HepG2 (cell line): ENCODE data around the gene CPS1. TPM values are rescaled to one million over a fixed set of nuclear protein-coding genes. Genes with fewer than 3 reads are reported as not detected.
A peak's percentile ranks its signal among the peaks of the same experiment; 100 is the strongest.

Source experiments
- AGO1 ChIP-seq: fragments of 200-400 bp; formaldehyde crosslinking; IDR thresholded peaks from 2 replicates; pipeline ENCODE4 v1.6.1; 2017; ENCODE audit warnings: mild to moderate bottlenecking, low read depth, low read length, moderate library complexity; ENCODE audit not compliant: poor library complexity, severe bottlenecking
- ATF7-NPFF ChIP-seq: sonication (generic); formaldehyde crosslinking; IDR thresholded peaks from 2 replicates; pipeline ENCODE4 v1.8.1; 2023; ENCODE audit warnings: mild to moderate bottlenecking, low read depth, missing genetic modification reagents, moderate library complexity
- CAMTA2 ChIP-seq: sonication (generic); formaldehyde crosslinking; IDR thresholded peaks from 2 replicates; pipeline ENCODE4 v1.4.0; 2020; ENCODE audit warnings: mild to moderate bottlenecking, missing genetic modification reagents, borderline replicate concordance
- KAT7 ChIP-seq: IDR thresholded peaks from 2 replicates; pipeline ENCODE4 v1.6.1; 2018; ENCODE audit warnings: borderline replicate concordance, missing compliant biosample characterization
- KLF9 ChIP-seq: IDR thresholded peaks from 2 replicates; pipeline ENCODE4 v1.6.1; 2016; ENCODE audit warnings: low read depth
- MBD4 ChIP-seq: IDR thresholded peaks from 2 replicates; pipeline ENCODE4 v1.6.1; 2012; ENCODE audit warnings: low read length, inconsistent platforms, borderline replicate concordance
- NR2F2 ChIP-seq: IDR thresholded peaks from 2 replicates; pipeline ENCODE4 v1.6.1; 2012; ENCODE audit warnings: low read depth, inconsistent platforms, borderline replicate concordance
- SNRNP70 ChIP-seq: fragments of 200-400 bp; formaldehyde crosslinking; IDR thresholded peaks from 2 replicates; pipeline ENCODE4 v1.6.1; 2017; ENCODE audit warnings: mild to moderate bottlenecking, low read depth, low read length, moderate library complexity
- SP5 ChIP-seq: IDR thresholded peaks from 2 replicates; pipeline ENCODE4 v1.6.1; 2016; ENCODE audit warnings: low read depth, borderline replicate concordance
- SYNCRIP ChIP-seq: fragments of 200-400 bp; formaldehyde crosslinking; IDR thresholded peaks from 2 replicates; pipeline ENCODE4 v1.6.1; 2018; ENCODE audit warnings: mild to moderate bottlenecking, low read depth, low read length; ENCODE audit not compliant: insufficient read depth
- TP53 ChIP-seq: sonication (generic); formaldehyde crosslinking; conservative IDR thresholded peaks from 2 replicates; pipeline ENCODE4 v1.4.0; 2020; ENCODE audit warnings: missing genetic modification reagents
- ZFP36 ChIP-seq: fragments of 150-350 bp; IDR thresholded peaks from 2 replicates; pipeline ENCODE4 v1.6.1; 2018; ENCODE audit warnings: borderline replicate concordance, low read length, low read depth; ENCODE audit not compliant: partially characterized antibody
- ZFP37 ChIP-seq: sonication (generic); formaldehyde crosslinking; IDR thresholded peaks from 2 replicates; pipeline ENCODE4 v1.4.0; 2020; ENCODE audit warnings: missing genetic modification reagents, borderline replicate concordance
- ZNF530 ChIP-seq: sonication (generic); formaldehyde crosslinking; IDR thresholded peaks from 2 replicates; pipeline ENCODE4 v1.5.0; 2020; ENCODE audit warnings: low read depth, mild to moderate bottlenecking, missing genetic modification reagents
- ZNF543 ChIP-seq: sonication (generic); formaldehyde crosslinking; IDR thresholded peaks from 2 replicates; pipeline ENCODE4 v1.4.0; 2020; ENCODE audit warnings: mild to moderate bottlenecking, missing genetic modification reagents
- ZNF552 ChIP-seq: sonication (generic); formaldehyde crosslinking; IDR thresholded peaks from 2 replicates; pipeline ENCODE4 v1.9.0; 2022; ENCODE audit warnings: missing genetic modification reagents, mild to moderate bottlenecking, borderline replicate concordance
- ZNF619 ChIP-seq: sonication (generic); formaldehyde crosslinking; IDR thresholded peaks from 2 replicates; pipeline ENCODE4 v1.4.0; 2020; ENCODE audit warnings: mild to moderate bottlenecking, missing genetic modification reagents
- ZNF670 ChIP-seq: sonication (generic); formaldehyde crosslinking; IDR thresholded peaks from 2 replicates; pipeline ENCODE4 v1.8.0; 2022; ENCODE audit warnings: mild to moderate bottlenecking, missing genetic modification reagents, borderline replicate concordance
- ZNF776 ChIP-seq: sonication (generic); formaldehyde crosslinking; IDR thresholded peaks from 2 replicates; pipeline ENCODE4 v1.4.0; 2020; ENCODE audit warnings: mild to moderate bottlenecking, missing genetic modification reagents
- ZNF781 ChIP-seq: sonication (generic); formaldehyde crosslinking; IDR thresholded peaks from 2 replicates; pipeline ENCODE4 v1.5.1; 2020; ENCODE audit warnings: borderline replicate concordance, mild to moderate bottlenecking, missing genetic modification reagents; ENCODE audit errors: not compliant biosample characterization
- ZNF788 ChIP-seq: sonication (generic); formaldehyde crosslinking; IDR thresholded peaks from 2 replicates; pipeline ENCODE4 v1.5.0; 2020; ENCODE audit warnings: mild to moderate bottlenecking, missing genetic modification reagents, borderline replicate concordance
- ZNF816 ChIP-seq: sonication (generic); formaldehyde crosslinking; IDR thresholded peaks from 2 replicates; pipeline ENCODE4 v1.8.0; 2022; ENCODE audit warnings: missing genetic modification reagents, mild to moderate bottlenecking, borderline replicate concordance
- polyA plus RNA-seq, 8 experiments: library from polyadenylated mRNA; depleted of rRNA in 3 of 8; stranded (reverse) in 7 of 8; unstranded in 1 of 8; fragments of >200 nt; fragmentation: Illumina TruSeq in 4 of 8; extraction: Trizol in 4 of 8; gene quantifications; 2 replicates each; pipeline versions ENCODE4 v1.2.1 to v1.2.3, GENCODE V29; 2011 to 2016; ENCODE audit warnings: low read depth in 4 of 8, missing spikeins in 1 of 8, mixed read lengths in 1 of 8; ENCODE audit not compliant: insufficient read depth in 1 of 8
- total RNA-seq, 5 experiments: library from RNA; depleted of rRNA; stranded (reverse); fragments of >200 nt; fragmentation: Illumina TruSeq; extraction: Trizol; gene quantifications; 2 replicates each; pipeline ENCODE4 v1.2.3, GENCODE V29; 2016; ENCODE audit warnings: low read depth in 1 of 5
- TF ChIP-seq, protein P1 (sequence below): sonication (generic); formaldehyde crosslinking; IDR thresholded peaks from 2 replicates; pipeline ENCODE4 v1.4.0; 2020; ENCODE audit warnings: missing genetic modification reagents
- TF ChIP-seq, protein P2 (sequence below): IDR thresholded peaks from 2 replicates; pipeline ENCODE4 v1.6.1; 2018; ENCODE audit warnings: missing genetic modification reagents, mild to moderate bottlenecking, missing compliant biosample characterization
- TF ChIP-seq, protein P3 (sequence below): sonication (generic); formaldehyde crosslinking; conservative IDR thresholded peaks from 2 replicates; pipeline ENCODE4 v1.8.0; 2022; ENCODE audit warnings: missing genetic modification reagents
- TF ChIP-seq, protein P4 (sequence below): sonication (generic); formaldehyde crosslinking; IDR thresholded peaks from 2 replicates; pipeline ENCODE4 v1.4.0; 2020; ENCODE audit warnings: missing genetic modification reagents

CPS1 gene
- total and polyA plus RNA-seq, 2 of the 13 experiments (the other 11 are each of a cell fraction or from before 2014, with no cell fraction given) = 24.4 to 51.7 TPM

DNA sequence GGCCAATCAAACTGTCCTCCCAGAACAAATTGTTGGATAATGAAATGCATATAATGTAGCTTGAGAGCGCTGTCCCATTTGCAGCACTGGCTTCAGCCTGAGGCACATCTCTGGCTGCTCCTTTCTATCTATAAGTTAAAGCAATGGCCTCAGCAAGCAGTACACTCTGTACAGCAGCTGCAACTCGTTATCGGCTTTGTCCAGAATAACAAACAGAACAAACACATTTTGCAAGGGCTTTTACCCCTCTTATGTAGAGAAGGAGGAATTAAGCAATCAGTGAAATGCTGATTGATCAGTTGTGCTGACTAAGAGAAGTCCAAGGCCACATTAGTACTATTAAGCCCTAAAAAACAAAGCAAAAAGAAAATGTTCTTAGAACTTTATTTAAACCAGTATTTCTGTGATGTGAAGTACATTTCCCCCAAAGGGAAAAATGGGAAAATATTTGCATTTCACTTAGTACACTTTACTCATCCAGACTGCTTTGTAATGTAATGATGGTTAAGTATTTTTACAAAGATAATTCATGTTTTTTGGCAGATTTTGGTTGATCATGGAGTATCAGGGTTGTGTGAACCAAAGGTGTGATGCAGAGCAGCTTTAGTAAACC lies 15.0 kb upstream of the CPS1 start (continued):
- TF ChIP-seq, protein P1, sequence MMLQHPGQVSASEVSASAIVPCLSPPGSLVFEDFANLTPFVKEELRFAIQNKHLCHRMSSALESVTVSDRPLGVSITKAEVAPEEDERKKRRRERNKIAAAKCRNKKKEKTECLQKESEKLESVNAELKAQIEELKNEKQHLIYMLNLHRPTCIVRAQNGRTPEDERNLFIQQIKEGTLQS (CRISPR knock-in tag) = peak; percentile 36; the same call in 1 of the 2 replicates
- TF ChIP-seq ZNF670 (CRISPR knock-in tag) (0 out of 2 replicates have a peak, but pooled peaks have one; percentile 27), ZNF781 (CRISPR knock-in tag) (no peak), SP5 (CRISPR knock-in tag) (0 out of 2 replicates have a peak, but pooled peaks have one; percentile 54), ZFP36 (no peak), NR2F2 (peak; percentile 84; the same call in 1 of the 2 replicates), ZNF788 (CRISPR knock-in tag) (peak; percentile 40; the same call in 1 of the 2 replicates), ATF7-NPFF (CRISPR knock-in tag) (no peak), ZNF619 (CRISPR knock-in tag) (no peak), CAMTA2 (CRISPR knock-in tag) (no peak), ZNF816 (CRISPR knock-in tag) (peak; percentile 84; the same call in 1 of the 2 replicates), ZNF552 (CRISPR knock-in tag) (no peak), ZNF543 (CRISPR knock-in tag) (no peak), SYNCRIP (no peak), KAT7 (peak; percentile 63; the same call in 1 of the 2 replicates), ZNF530 (CRISPR knock-in tag) (no peak), KLF9 (CRISPR knock-in tag) (peak; percentile 90), MBD4 (peak; percentile 98), TP53 (CRISPR knock-in tag) (0 out of 2 replicates have a peak, but pooled peaks have one; percentile 19), AGO1 (no peak), ZNF776 (CRISPR knock-in tag) (no peak), ZFP37 (CRISPR knock-in tag) (0 out of 2 replicates have a peak, but pooled peaks have one; percentile 63), SNRNP70 (no peak)
- TF ChIP-seq, protein P2, sequence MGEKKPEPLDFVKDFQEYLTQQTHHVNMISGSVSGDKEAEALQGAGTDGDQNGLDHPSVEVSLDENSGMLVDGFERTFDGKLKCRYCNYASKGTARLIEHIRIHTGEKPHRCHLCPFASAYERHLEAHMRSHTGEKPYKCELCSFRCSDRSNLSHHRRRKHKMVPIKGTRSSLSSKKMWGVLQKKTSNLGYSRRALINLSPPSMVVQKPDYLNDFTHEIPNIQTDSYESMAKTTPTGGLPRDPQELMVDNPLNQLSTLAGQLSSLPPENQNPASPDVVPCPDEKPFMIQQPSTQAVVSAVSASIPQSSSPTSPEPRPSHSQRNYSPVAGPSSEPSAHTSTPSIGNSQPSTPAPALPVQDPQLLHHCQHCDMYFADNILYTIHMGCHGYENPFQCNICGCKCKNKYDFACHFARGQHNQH (CRISPR knock-in tag) = peak; percentile 77; the same call in 1 of the 2 replicates
- TF ChIP-seq, protein P3, sequence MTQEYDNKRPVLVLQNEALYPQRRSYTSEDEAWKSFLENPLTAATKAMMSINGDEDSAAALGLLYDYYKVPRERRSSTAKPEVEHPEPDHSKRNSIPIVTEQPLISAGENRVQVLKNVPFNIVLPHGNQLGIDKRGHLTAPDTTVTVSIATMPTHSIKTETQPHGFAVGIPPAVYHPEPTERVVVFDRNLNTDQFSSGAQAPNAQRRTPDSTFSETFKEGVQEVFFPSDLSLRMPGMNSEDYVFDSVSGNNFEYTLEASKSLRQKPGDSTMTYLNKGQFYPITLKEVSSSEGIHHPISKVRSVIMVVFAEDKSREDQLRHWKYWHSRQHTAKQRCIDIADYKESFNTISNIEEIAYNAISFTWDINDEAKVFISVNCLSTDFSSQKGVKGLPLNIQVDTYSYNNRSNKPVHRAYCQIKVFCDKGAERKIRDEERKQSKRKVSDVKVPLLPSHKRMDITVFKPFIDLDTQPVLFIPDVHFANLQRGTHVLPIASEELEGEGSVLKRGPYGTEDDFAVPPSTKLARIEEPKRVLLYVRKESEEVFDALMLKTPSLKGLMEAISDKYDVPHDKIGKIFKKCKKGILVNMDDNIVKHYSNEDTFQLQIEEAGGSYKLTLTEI = no peak
- TF ChIP-seq, protein P4, sequence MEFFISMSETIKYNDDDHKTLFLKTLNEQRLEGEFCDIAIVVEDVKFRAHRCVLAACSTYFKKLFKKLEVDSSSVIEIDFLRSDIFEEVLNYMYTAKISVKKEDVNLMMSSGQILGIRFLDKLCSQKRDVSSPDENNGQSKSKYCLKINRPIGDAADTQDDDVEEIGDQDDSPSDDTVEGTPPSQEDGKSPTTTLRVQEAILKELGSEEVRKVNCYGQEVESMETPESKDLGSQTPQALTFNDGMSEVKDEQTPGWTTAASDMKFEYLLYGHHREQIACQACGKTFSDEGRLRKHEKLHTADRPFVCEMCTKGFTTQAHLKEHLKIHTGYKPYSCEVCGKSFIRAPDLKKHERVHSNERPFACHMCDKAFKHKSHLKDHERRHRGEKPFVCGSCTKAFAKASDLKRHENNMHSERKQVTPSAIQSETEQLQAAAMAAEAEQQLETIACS = no peak
